Measurements from ENCODE around the gene PIK3C2G. TPM values are rescaled to one million over a fixed set of nuclear protein-coding genes. Genes with fewer than 3 reads are reported as not detected.

Gene PIK3C2G
- total RNA-seq, 1 experiment from 2014 or later = not detected

DNA sequence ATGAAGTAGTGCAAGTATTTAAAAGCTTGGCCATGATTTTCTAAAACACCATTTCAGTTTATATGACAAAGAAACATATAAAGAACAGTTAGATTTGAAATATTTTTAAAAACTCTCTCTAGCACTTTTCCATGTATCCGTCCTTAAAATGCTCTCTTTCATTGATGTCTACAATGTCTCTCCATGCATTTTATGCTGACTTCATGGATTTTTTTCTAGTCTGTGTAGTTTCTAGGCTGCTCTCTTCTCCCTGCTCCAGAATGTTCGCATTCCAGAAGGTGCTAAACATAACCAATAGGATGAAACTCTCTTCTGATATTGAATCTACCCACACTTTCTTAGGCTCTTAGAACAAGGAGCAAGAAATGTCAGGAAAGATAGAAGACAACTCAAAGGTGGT is 351.7 kb downstream of the PIK3C2G start:
- H3K36me3 Mint-ChIP-seq (ENCODE audit: insufficient read depth in 1 of 3, low read depth in 3 of 3) = no peaks in the 10 kb centered on the region
- H3K4me3 Mint-ChIP-seq = no peak overlapping the region
- Histone ChIP-seq H3K9ac (ENCODE audit: extremely low read depth, insufficient read length, low read length) (no peak overlapping the region), H3K23me2 (ENCODE audit: insufficient read length, low read depth, low read length, poor library complexity, severe bottlenecking) (no peaks in the 10 kb centered on the region), H2BK15ac (ENCODE audit: low read depth, low read length) (no peak overlapping the region), H3K56ac (ENCODE audit: insufficient read length, low read depth, low read length) (no peak overlapping the region), H3K4me1 (ENCODE audit: insufficient read depth, low read length) (no peaks in the 10 kb centered on the region), H3K27me3 (ENCODE audit: insufficient read depth, low read length) (no peaks in the 10 kb centered on the region), H3K18ac (ENCODE audit: insufficient read length, low read depth, low read length) (no peak overlapping the region), H3K4me2 (ENCODE audit: insufficient read depth, insufficient read length, low read length) (no peak overlapping the region), H3K79me2 (ENCODE audit: insufficient read depth, low read length) (no peaks in the 10 kb centered on the region), H2BK20ac (ENCODE audit: low read depth, low read length, poor library complexity, severe bottlenecking) (no peak overlapping the region), H3K27ac (ENCODE audit: insufficient read length, low read depth, low read length) (no peak overlapping the region), H2BK12ac (ENCODE audit: insufficient read length, low read depth, low read length) (no peak overlapping the region), H4K20me1 (ENCODE audit: control insufficient read depth, insufficient read depth, insufficient read length) (no peaks in the 10 kb centered on the region), H3K9me3 (ENCODE audit: control insufficient read depth, low read depth, low read length) (no peaks in the 10 kb centered on the region), H3K14ac (ENCODE audit: insufficient read depth, low read length) (no peak overlapping the region), H3K23ac (ENCODE audit: insufficient read length, low read depth, low read length) (no peak overlapping the region), H2BK5ac (ENCODE audit: insufficient read length, low read length) (no peak overlapping the region), H4K8ac (replicated peaks; ENCODE audit: insufficient read length, low read depth, low read length) (no peak overlapping the region), H4K5ac (ENCODE audit: insufficient read length, low read depth, low read length) (no peak overlapping the region), H3T11ph (ENCODE audit: low read length) (no peak overlapping the region), H2BK120ac (ENCODE audit: low read depth, low read length, poor library complexity, severe bottlenecking) (no peak overlapping the region), H2AK5ac (ENCODE audit: insufficient read length, low read length) (no peak overlapping the region), H3K79me1 (ENCODE audit: insufficient read depth, low read depth, low read length, poor library complexity, severe bottlenecking) (no peaks in the 10 kb centered on the region), H2AFZ (ENCODE audit: low read length) (no peak overlapping the region), H4K91ac (ENCODE audit: insufficient read length, low read depth, low read length) (no peak overlapping the region), H3K4ac (ENCODE audit: low read depth, low read length) (no peak overlapping the region)
- TF ChIP-seq, protein P1, sequence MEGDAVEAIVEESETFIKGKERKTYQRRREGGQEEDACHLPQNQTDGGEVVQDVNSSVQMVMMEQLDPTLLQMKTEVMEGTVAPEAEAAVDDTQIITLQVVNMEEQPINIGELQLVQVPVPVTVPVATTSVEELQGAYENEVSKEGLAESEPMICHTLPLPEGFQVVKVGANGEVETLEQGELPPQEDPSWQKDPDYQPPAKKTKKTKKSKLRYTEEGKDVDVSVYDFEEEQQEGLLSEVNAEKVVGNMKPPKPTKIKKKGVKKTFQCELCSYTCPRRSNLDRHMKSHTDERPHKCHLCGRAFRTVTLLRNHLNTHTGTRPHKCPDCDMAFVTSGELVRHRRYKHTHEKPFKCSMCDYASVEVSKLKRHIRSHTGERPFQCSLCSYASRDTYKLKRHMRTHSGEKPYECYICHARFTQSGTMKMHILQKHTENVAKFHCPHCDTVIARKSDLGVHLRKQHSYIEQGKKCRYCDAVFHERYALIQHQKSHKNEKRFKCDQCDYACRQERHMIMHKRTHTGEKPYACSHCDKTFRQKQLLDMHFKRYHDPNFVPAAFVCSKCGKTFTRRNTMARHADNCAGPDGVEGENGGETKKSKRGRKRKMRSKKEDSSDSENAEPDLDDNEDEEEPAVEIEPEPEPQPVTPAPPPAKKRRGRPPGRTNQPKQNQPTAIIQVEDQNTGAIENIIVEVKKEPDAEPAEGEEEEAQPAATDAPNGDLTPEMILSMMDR (conservative IDR thresholded peaks at IDR 0.05) = no peak
- no peaks in the 10 kb centered on the region; the same call in 1 of the 2 replicates for H3K27me3 Mint-ChIP-seq (ENCODE audit: low read depth)
- no peak for DNase-seq
- H3K4me1 Mint-ChIP-seq = no peaks in the 10 kb centered on the region
- WGBS (ENCODE audit: extremely low coverage, insufficient read length, low lambda C conversion rate) = no CpG with 5 or more reads among the region's 2 CpGs
- no peaks in the 10 kb centered on the region for H3K9me3 Mint-ChIP-seq
- no peak overlapping the region for H3K27ac Mint-ChIP-seq
